ENCODE data around the gene CIAO1. TPM values are rescaled to one million over a fixed set of nuclear protein-coding genes. Genes with fewer than 3 reads are reported as not detected.

The CIAO1 gene
- total and polyA plus RNA-seq, 2 of the 13 experiments (the other 11 are each of a cell fraction or from before 2014, with no cell fraction given) = 99.3 to 120 TPM

DNA sequence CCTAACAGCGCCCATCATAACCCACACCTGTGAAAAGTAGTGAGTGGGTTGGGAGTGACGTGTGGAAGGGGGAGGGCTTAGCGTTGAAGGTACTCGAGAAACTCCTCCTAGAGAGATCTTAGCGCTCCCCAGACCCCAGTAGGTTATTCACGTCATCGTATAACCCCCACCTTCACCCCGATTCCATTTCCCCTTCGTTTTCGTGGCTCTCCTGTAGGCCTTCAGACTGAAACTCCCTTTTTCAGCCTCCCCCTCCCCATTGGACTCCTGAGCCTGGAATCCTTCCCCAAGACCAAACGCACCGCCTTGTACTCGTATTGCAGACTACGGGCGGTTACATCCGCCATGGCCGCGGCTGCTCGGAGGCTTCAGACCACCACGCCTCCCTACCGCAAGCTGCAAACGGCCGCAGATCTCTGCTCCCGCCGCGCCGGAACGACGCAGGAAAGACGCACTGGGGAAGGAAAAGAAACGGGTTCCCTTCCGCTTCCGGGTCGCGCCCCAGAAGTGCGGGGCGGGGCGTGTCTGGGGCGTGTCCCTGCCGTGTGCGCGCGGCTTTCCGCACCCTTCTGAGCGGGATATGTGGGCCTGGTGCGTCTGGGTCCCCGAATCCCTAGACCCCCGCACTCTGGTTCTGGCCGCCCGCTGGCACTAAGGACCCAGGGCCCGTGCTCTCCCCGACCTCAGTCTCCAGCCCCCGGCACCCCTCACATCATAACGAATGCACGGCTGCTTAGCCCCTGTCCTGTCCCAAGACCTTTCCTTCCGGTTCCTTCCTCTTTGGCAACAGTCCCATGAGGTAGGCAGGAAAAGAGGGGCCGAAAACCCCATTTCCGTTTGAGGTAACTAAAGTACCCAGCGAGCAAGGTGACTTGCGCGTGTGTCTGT, 39.3 kb downstream of the CIAO1 start, which contains the start of gene SNRNP200 (continued):
- TF ChIP-seq, protein P1, sequence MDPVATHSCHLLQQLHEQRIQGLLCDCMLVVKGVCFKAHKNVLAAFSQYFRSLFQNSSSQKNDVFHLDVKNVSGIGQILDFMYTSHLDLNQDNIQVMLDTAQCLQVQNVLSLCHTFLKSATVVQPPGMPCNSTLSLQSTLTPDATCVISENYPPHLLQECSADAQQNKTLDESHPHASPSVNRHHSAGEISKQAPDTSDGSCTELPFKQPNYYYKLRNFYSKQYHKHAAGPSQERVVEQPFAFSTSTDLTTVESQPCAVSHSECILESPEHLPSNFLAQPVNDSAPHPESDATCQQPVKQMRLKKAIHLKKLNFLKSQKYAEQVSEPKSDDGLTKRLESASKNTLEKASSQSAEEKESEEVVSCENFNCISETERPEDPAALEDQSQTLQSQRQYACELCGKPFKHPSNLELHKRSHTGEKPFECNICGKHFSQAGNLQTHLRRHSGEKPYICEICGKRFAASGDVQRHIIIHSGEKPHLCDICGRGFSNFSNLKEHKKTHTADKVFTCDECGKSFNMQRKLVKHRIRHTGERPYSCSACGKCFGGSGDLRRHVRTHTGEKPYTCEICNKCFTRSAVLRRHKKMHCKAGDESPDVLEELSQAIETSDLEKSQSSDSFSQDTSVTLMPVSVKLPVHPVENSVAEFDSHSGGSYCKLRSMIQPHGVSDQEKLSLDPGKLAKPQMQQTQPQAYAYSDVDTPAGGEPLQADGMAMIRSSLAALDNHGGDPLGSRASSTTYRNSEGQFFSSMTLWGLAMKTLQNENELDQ (CRISPR knock-in tag; IDR thresholded peaks at IDR 0.05; ENCODE audit: borderline replicate concordance) = peak; percentile 55; the same call in 1 of the 2 replicates
- TF ChIP-seq ZNF337 (CRISPR knock-in tag; IDR thresholded peaks at IDR 0.05; ENCODE audit: borderline replicate concordance, low read depth) = peak; percentile 94; the same call in 1 of the 2 replicates
- TF ChIP-seq FOXA1 (IDR thresholded peaks at IDR 0.05) = no peak
- TF ChIP-seq FOXA1 (CRISPR knock-in tag; IDR thresholded peaks at IDR 0.05) = no peak
- TF ChIP-seq GLI4 (CRISPR knock-in tag; IDR thresholded peaks at IDR 0.05; ENCODE audit: borderline replicate concordance) = peak; percentile 88; the same call in 1 of the 2 replicates
- no peak; the same call in 1 of the 2 replicates for TF ChIP-seq ZNF569 (CRISPR knock-in tag; IDR thresholded peaks at IDR 0.05; ENCODE audit: borderline replicate concordance)
- TF ChIP-seq ZNF3 (CRISPR knock-in tag; IDR thresholded peaks at IDR 0.05) = no peak; the same call in 1 of the 2 replicates
- TF ChIP-seq SYNCRIP (IDR thresholded peaks at IDR 0.05; ENCODE audit: insufficient read depth, low read depth, low read length) = no peak
- TF ChIP-seq, protein P2, sequence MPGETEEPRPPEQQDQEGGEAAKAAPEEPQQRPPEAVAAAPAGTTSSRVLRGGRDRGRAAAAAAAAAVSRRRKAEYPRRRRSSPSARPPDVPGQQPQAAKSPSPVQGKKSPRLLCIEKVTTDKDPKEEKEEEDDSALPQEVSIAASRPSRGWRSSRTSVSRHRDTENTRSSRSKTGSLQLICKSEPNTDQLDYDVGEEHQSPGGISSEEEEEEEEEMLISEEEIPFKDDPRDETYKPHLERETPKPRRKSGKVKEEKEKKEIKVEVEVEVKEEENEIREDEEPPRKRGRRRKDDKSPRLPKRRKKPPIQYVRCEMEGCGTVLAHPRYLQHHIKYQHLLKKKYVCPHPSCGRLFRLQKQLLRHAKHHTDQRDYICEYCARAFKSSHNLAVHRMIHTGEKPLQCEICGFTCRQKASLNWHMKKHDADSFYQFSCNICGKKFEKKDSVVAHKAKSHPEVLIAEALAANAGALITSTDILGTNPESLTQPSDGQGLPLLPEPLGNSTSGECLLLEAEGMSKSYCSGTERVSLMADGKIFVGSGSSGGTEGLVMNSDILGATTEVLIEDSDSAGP (CRISPR knock-in tag; IDR thresholded peaks at IDR 0.05; ENCODE audit: borderline replicate concordance) = peak; percentile 95; the same call in 1 of the 2 replicates
- TF ChIP-seq, protein P3, sequence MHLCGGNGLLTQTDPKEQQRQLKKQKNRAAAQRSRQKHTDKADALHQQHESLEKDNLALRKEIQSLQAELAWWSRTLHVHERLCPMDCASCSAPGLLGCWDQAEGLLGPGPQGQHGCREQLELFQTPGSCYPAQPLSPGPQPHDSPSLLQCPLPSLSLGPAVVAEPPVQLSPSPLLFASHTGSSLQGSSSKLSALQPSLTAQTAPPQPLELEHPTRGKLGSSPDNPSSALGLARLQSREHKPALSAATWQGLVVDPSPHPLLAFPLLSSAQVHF (CRISPR knock-in tag; IDR thresholded peaks at IDR 0.05) = no peak
- TF ChIP-seq HOXA9 (CRISPR knock-in tag; IDR thresholded peaks at IDR 0.05; ENCODE audit: borderline replicate concordance) = no peak
- TF ChIP-seq, protein P4, sequence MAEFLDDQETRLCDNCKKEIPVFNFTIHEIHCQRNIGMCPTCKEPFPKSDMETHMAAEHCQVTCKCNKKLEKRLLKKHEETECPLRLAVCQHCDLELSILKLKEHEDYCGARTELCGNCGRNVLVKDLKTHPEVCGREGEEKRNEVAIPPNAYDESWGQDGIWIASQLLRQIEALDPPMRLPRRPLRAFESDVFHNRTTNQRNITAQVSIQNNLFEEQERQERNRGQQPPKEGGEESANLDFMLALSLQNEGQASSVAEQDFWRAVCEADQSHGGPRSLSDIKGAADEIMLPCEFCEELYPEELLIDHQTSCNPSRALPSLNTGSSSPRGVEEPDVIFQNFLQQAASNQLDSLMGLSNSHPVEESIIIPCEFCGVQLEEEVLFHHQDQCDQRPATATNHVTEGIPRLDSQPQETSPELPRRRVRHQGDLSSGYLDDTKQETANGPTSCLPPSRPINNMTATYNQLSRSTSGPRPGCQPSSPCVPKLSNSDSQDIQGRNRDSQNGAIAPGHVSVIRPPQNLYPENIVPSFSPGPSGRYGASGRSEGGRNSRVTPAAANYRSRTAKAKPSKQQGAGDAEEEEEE (CRISPR knock-in tag; IDR thresholded peaks at IDR 0.05; ENCODE audit: borderline replicate concordance) = peak; percentile 97
- no peak for TF ChIP-seq KDM6A (CRISPR knock-in tag; IDR thresholded peaks at IDR 0.05; ENCODE audit: low read depth)
- TF ChIP-seq, protein P5, sequence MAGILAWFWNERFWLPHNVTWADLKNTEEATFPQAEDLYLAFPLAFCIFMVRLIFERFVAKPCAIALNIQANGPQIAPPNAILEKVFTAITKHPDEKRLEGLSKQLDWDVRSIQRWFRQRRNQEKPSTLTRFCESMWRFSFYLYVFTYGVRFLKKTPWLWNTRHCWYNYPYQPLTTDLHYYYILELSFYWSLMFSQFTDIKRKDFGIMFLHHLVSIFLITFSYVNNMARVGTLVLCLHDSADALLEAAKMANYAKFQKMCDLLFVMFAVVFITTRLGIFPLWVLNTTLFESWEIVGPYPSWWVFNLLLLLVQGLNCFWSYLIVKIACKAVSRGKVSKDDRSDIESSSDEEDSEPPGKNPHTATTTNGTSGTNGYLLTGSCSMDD (CRISPR knock-in tag; IDR thresholded peaks at IDR 0.05) = 0 out of 2 replicates have a peak, but pooled peaks have one; percentile 42
- TF ChIP-seq, protein P6, sequence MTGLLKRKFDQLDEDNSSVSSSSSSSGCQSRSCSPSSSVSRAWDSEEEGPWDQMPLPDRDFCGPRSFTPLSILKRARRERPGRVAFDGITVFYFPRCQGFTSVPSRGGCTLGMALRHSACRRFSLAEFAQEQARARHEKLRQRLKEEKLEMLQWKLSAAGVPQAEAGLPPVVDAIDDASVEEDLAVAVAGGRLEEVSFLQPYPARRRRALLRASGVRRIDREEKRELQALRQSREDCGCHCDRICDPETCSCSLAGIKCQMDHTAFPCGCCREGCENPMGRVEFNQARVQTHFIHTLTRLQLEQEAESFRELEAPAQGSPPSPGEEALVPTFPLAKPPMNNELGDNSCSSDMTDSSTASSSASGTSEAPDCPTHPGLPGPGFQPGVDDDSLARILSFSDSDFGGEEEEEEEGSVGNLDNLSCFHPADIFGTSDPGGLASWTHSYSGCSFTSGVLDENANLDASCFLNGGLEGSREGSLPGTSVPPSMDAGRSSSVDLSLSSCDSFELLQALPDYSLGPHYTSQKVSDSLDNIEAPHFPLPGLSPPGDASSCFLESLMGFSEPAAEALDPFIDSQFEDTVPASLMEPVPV (CRISPR knock-in tag; IDR thresholded peaks at IDR 0.05) = peak; percentile 61; the same call in 1 of the 2 replicates
- TF ChIP-seq YY1 (IDR thresholded peaks at IDR 0.05; ENCODE audit: insufficient read depth, insufficient replicate concordance, low read depth, low read length) = peak; percentile 84
- peak; percentile 79; the same call in 1 of the 2 replicates for TF ChIP-seq ZNF766 (CRISPR knock-in tag; IDR thresholded peaks at IDR 0.05; ENCODE audit: borderline replicate concordance)
- TF ChIP-seq ZNF660 (CRISPR knock-in tag; IDR thresholded peaks at IDR 0.05; ENCODE audit: borderline replicate concordance, low read depth) = no peak; the same call in 1 of the 2 replicates

Measured in HepG2 (cell line).